Neural progenitor cell (in vitro differentiated cells): Measurements from ENCODE around the gene AIPL1. TPM values are rescaled to one million over a fixed set of nuclear protein-coding genes. Genes with fewer than 3 reads are reported as not detected.

Source experiments
- DNase-seq: peaks from one replicate; pipeline ENCODE4 v3.0.0-alpha.2; 2016; ENCODE audit warnings: low spot score
- H2AFZ ChIP-seq: fragments of 200-600 bp; sonication (generic); replicated peaks from 2 replicates; pipeline ENCODE4 v1.6.1; 2016; ENCODE audit warnings: antibody characterized with exemption
- H3F3A ChIP-seq: fragments of 200-600 bp; sonication (generic); 2 replicates; pipeline ENCODE4 v1.6.1; 2016; ENCODE audit warnings: antibody characterized with exemption, low read depth
- H3K27ac ChIP-seq: fragments of 200-600 bp; sonication (generic); 2 replicates; pipeline ENCODE4 v1.5.1; 2016; ENCODE audit warnings: mild to moderate bottlenecking
- H3K27me3 ChIP-seq: fragments of 200-600 bp; sonication (generic); 2 replicates; pipeline ENCODE4 v1.6.1; 2016; ENCODE audit warnings: mild to moderate bottlenecking, moderate library complexity
- H3K36me3 ChIP-seq: fragments of 200-600 bp; sonication (generic); 2 replicates; pipeline ENCODE4 v1.5.1; 2016
- H3K4me1 ChIP-seq: fragments of 200-600 bp; sonication (generic); 2 replicates; pipeline ENCODE4 v1.6.1; 2016; ENCODE audit warnings: mixed run types
- H3K4me2 ChIP-seq: fragments of 200-600 bp; sonication (generic); 2 replicates; pipeline ENCODE4 v1.6.1; 2016
- H3K4me3 ChIP-seq: fragments of 200-600 bp; sonication (generic); 2 replicates; pipeline ENCODE4 v1.5.1; 2016
- H3K79me2 ChIP-seq: fragments of 200-600 bp; sonication (generic); 2 replicates; pipeline ENCODE4 v1.6.1; 2016; ENCODE audit warnings: low read depth
- H3K9ac ChIP-seq: fragments of 200-600 bp; sonication (generic); 2 replicates; pipeline ENCODE4 v1.6.1; 2016
- H3K9me3 ChIP-seq: fragments of 200-600 bp; sonication (generic); 2 replicates; pipeline ENCODE4 v1.5.1; 2016; ENCODE audit warnings: low read depth
- H4K20me1 ChIP-seq: fragments of 200-600 bp; sonication (generic); 2 replicates; pipeline ENCODE4 v1.6.1; 2016; ENCODE audit warnings: low read depth
- H3K27ac Mint-ChIP-seq: 3 replicates; pipeline ENCODE4 v1.8.0; 2021; ENCODE audit warnings: mixed read lengths
- H3K27me3 Mint-ChIP-seq: 2 replicates; pipeline ENCODE4 v1.8.0; 2022; ENCODE audit warnings: low read depth, mild to moderate bottlenecking, inconsistent platforms, moderate library complexity, mixed read lengths; ENCODE audit not compliant: insufficient read depth
- H3K36me3 Mint-ChIP-seq: 3 replicates; pipeline ENCODE4 v1.8.0; 2021; ENCODE audit warnings: mixed read lengths
- H3K4me1 Mint-ChIP-seq: 3 replicates; pipeline ENCODE4 v1.8.0; 2021; ENCODE audit warnings: mixed read lengths
- H3K4me3 Mint-ChIP-seq: 3 replicates; pipeline ENCODE4 v1.8.0; 2021; ENCODE audit warnings: mild to moderate bottlenecking, moderate library complexity, mixed read lengths
- H3K9me3 Mint-ChIP-seq: 3 replicates; pipeline ENCODE4 v1.8.0; 2020; ENCODE audit warnings: mixed read lengths
- CTCF ChIP-seq: fragments of 200-600 bp; sonication (generic); IDR thresholded peaks from 2 replicates; pipeline ENCODE4 v1.5.1; 2017; ENCODE audit warnings: antibody characterized with exemption, mild to moderate bottlenecking
- EZH2 ChIP-seq: fragments of 200-600 bp; sonication (generic); IDR thresholded peaks from 2 replicates; pipeline ENCODE4 v1.6.1; 2017; ENCODE audit warnings: antibody characterized with exemption, mild to moderate bottlenecking, moderate library complexity
- EZH2phosphoT487 ChIP-seq: fragments of 200-600 bp; sonication (generic); IDR thresholded peaks from 2 replicates; pipeline ENCODE4 v1.6.1; 2017; ENCODE audit warnings: antibody characterized with exemption
- total RNA-seq: library from RNA; depleted of rRNA; stranded (reverse); fragments of >200 nt; gene quantifications from 2 replicates; pipeline ENCODE4 v1.2.3, GENCODE V29; 2015; ENCODE audit warnings: low replicate concordance

Gene AIPL1
- total RNA-seq, 1 donor from 2014 or later, result 0.37 TPM

- peaks cover 5% of the 10 kb centered on the region for H3K36me3 Mint-ChIP-seq
- Histone ChIP-seq H3K4me3 (no peak overlapping the region), H3K9me3 (no peaks in the 10 kb centered on the region), H3K9ac (no peak overlapping the region), H3K79me2 (no peaks in the 10 kb centered on the region), H3K4me2 (no peak overlapping the region), H3F3A (peaks cover 17% of the 10 kb centered on the region), H3K36me3 (no peaks in the 10 kb centered on the region), H2AFZ (no peak overlapping the region), H3K27me3 (no peaks in the 10 kb centered on the region), H4K20me1 (no peaks in the 10 kb centered on the region), H3K27ac (no peak overlapping the region), H3K4me1 (peaks cover 31% of the 10 kb centered on the region)
- H3K4me3 Mint-ChIP-seq, result no peak overlapping the region
- H3K27ac Mint-ChIP-seq, result no peak overlapping the region
- peaks cover 20% of the 10 kb centered on the region for H3K27me3 Mint-ChIP-seq
- no peak for DNase-seq
- TF ChIP-seq EZH2 (no peak), EZH2phosphoT487 (no peak), CTCF (no peak)
- H3K4me1 Mint-ChIP-seq, result peaks cover 29% of the 10 kb centered on the region
- H3K9me3 Mint-ChIP-seq, result peaks cover 4% of the 10 kb centered on the region
Measured at GRCh38 chr17:6470146-6470718, 35.3 kb upstream of the AIPL1 start.

- no peak overlapping the region for H3K9ac ChIP-seq
- H3K27me3 Mint-ChIP-seq, result peaks cover 20% of the 10 kb centered on the region
- H3K9me3 ChIP-seq, result no peaks in the 10 kb centered on the region
- H3K4me2 ChIP-seq, result no peak overlapping the region
- peaks cover 5% of the 10 kb centered on the region for H3K36me3 Mint-ChIP-seq
- H3K27ac ChIP-seq, result no peak overlapping the region
- H3K27me3 ChIP-seq, result no peaks in the 10 kb centered on the region
- H3F3A ChIP-seq, result peaks cover 17% of the 10 kb centered on the region
- H3K4me1 ChIP-seq, result peaks cover 22% of the 10 kb centered on the region
- no peaks in the 10 kb centered on the region for H4K20me1 ChIP-seq
- no peak overlapping the region for H3K4me3 Mint-ChIP-seq
- H3K79me2 ChIP-seq, result no peaks in the 10 kb centered on the region
- no peaks in the 10 kb centered on the region for H3K36me3 ChIP-seq
- H3K4me3 ChIP-seq, result no peak overlapping the region
- H2AFZ ChIP-seq, result no peak overlapping the region
- peaks cover 20% of the 10 kb centered on the region for H3K4me1 Mint-ChIP-seq
- no peak overlapping the region for H3K27ac Mint-ChIP-seq
- no peak for DNase-seq
- H3K9me3 Mint-ChIP-seq, result peaks cover 4% of the 10 kb centered on the region
- TF ChIP-seq EZH2 (no peak), CTCF (no peak), EZH2phosphoT487 (no peak)
Measured at GRCh38 chr17:6468051-6468790, 33.3 kb upstream of the AIPL1 start.

- H2AFZ ChIP-seq, result no peak overlapping the region
- H3K4me3 ChIP-seq, result no peak overlapping the region
- H3K36me3 ChIP-seq, result no peaks in the 10 kb centered on the region
- peaks cover 18% of the 10 kb centered on the region for H3K27me3 Mint-ChIP-seq
- no peak overlapping the region for H3K4me3 Mint-ChIP-seq
- peaks cover 12% of the 10 kb centered on the region for H3F3A ChIP-seq
- H3K9ac ChIP-seq, result no peak overlapping the region
- no peaks in the 10 kb centered on the region for H3K79me2 ChIP-seq
- no peak for TF ChIP-seq CTCF
- TF ChIP-seq EZH2phosphoT487, result no peak
- no peak for TF ChIP-seq EZH2
- H3K9me3 Mint-ChIP-seq, result peaks cover 4% of the 10 kb centered on the region
- H4K20me1 ChIP-seq, result no peaks in the 10 kb centered on the region
- peaks cover 22% of the 10 kb centered on the region for H3K4me1 ChIP-seq
- peaks cover 20% of the 10 kb centered on the region for H3K4me1 Mint-ChIP-seq
- H3K27me3 ChIP-seq, result no peaks in the 10 kb centered on the region
- H3K27ac ChIP-seq, result no peak overlapping the region
- no peaks in the 10 kb centered on the region for H3K9me3 ChIP-seq
- peaks cover 5% of the 10 kb centered on the region for H3K36me3 Mint-ChIP-seq
- DNase-seq, result no peak
- no peak overlapping the region for H3K4me2 ChIP-seq
- no peak overlapping the region for H3K27ac Mint-ChIP-seq
Measured at GRCh38 chr17:6467567-6467966, 32.6 kb upstream of the AIPL1 start.
